Stimulated activated naive CD4-positive, alpha-beta T cell treated with Interleukin-2 at 50 U/mL for 16 hours (primary cell): ENCODE data around the gene SEPTIN8.

Source experiments
- DNase-seq: peaks from one replicate; lab custom pipeline; 2025; lab: John Stamatoyannopoulos, UW

Gene SEPTIN8

GRCh38 chr5:132777209-132778069 is at the start of gene SEPTIN8:
TSS of gene SEPTIN8 (minus strand) at chr5:132777239. CDS start at chr5:132777137, 102 bp downstream.
- peak; percentile 13 for DNase-seq

GRCh38 chr5:132826424-132827082 is 49.5 kb upstream of the SEPTIN8 start:
- no peak for DNase-seq

- DNase-seq: no peak
Observed at GRCh38 chr5:132825834-132826391, 48.9 kb upstream of the SEPTIN8 start.

- no peak for DNase-seq
Observed at GRCh38 chr5:132825033-132825833, 48.2 kb upstream of the SEPTIN8 start.

GRCh38 chr5:132824426-132824825 is 47.4 kb upstream of the SEPTIN8 start:
- no peak for DNase-seq

- DNase-seq: no peak
Observed at GRCh38 chr5:132823481-132824050, 46.5 kb upstream of the SEPTIN8 start.

GRCh38 chr5:132822650-132823480 is 45.8 kb upstream of the SEPTIN8 start:
- no peak for DNase-seq

- no peak for DNase-seq
Observed at GRCh38 chr5:132821791-132822190, 44.8 kb upstream of the SEPTIN8 start.

GRCh38 chr5:132821350-132821749 is 44.3 kb upstream of the SEPTIN8 start:
- no peak for DNase-seq

- peak; percentile 82 for DNase-seq
Observed at GRCh38 chr5:132820162-132820754, 43.2 kb upstream of the SEPTIN8 start.

GRCh38 chr5:132819468-132819867 is 42.4 kb upstream of the SEPTIN8 start:
- no peak for DNase-seq

GRCh38 chr5:132817011-132817410 is 40.0 kb upstream of the SEPTIN8 start:
- no peak for DNase-seq

- DNase-seq: no peak
Observed at GRCh38 chr5:132816554-132816953, 39.5 kb upstream of the SEPTIN8 start.

GRCh38 chr5:132816083-132816482 is 39.0 kb upstream of the SEPTIN8 start:
- DNase-seq: no peak

- no peak for DNase-seq
Observed at GRCh38 chr5:132815454-132815853, 38.4 kb upstream of the SEPTIN8 start.

- DNase-seq: no peak
Observed at GRCh38 chr5:132814503-132815294, 37.7 kb upstream of the SEPTIN8 start.

- no peak for DNase-seq
Observed at GRCh38 chr5:132813599-132814502, 36.8 kb upstream of the SEPTIN8 start.

- no peak for DNase-seq
Observed at GRCh38 chr5:132812781-132813598, 36.0 kb upstream of the SEPTIN8 start, which contains the start of gene SOWAHA. TSS of gene SOWAHA (plus strand) at chr5:132813302. CDS start at chr5:132813622, 320 bp downstream.
